HG03045 (cell line): Measurements from ENCODE around the gene FGF1.

Source experiments
- ATAC-seq: cut with Tn5 transposase; IDR thresholded peaks from one replicate; pipeline ENCODE4 v1.9.1; 2021; ENCODE audit warnings: mild to moderate bottlenecking, moderate library complexity; ENCODE audit not compliant: unreplicated experiment

FGF1 gene

DNA sequence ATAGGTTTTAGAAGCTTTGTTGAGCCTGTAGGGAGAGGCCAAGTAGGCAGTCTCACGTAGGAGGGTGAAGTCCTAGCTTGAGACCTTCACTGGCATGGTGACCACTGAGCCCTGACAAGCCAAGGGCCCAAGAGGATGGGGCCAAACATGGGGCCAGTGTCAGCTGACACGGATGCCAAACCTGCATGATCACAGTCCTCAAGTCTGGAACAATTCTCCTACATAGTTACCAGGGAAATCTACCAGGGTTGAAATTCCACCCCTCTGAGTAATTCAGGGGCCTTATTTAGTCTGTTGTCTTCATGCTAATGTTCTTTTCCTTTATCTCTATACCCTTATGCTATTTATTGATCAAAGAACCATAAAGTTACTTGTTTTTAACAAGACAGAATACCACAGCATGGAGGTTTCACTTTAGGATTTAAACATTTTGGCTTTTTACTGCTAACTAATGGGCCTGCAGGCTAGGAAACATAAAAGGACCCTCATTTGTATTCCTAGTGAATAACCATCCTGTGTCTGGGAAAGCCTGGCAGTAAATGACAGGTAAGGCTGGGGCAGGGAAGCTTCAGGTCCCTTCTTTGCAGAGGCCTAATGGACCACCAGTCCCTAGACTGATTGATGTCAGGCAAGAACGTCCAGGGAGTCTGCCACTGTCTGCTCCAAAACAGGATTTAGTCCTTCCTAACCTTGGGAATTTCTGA lies 140.8 kb downstream of the FGF1 start:
- no peak for ATAC-seq

DNA sequence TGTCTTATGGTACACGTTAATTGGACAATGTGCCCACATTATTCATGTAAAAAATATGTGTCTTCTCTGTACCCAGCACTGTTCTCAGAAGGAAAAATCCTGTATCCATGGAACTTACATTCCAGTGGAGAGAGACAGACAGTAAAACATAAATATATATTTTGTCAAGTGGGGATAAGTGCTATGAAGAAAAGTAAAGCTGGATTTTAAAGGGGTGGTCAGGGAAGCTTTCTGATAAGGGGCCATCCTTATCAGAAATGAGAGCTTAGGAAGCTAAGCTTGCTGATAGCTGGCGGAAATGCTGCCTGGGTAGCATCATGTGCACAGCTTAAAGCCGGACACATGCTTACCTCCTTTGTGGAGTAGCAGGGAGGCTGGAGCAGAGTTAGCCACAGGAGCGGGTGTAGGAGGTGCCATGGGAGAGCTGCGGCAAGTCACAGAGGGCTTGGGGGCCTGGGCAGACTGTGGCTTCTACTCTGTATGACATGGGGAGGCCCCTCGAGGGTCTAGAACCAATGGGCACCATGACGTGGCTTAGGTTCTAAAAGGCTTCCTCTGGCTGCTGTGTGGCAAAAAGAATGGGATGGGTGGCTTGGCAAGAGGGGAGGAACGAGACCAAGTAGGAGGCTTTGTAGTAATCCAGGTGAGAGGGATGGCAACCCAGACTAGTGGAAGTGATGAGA lies 141.7 kb downstream of the FGF1 start:
- ATAC-seq = no peak

DNA sequence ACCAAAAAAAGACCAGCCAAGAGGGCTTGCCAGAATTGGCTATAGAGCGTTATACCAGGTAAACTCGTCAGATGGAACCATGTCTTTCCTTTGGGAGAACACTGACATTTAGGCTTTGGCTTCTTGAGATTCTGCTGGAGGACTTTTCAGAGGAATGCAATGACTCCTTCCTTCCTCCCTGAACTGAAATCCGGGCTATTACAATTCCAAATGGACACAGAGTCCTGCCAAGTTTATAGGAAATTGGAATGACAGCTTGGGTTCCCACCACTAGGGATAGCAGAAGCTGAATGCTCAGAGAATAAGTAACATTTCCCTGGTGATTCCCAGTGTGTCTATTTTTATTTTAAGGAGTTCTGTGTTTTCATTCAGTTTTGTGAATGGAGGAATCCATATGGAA lies 143.0 kb downstream of the FGF1 start:
- no peak for ATAC-seq
